Germinal center (tissue), 1 donor: Measurements from ENCODE around the gene LPAR3.
"Not testable (repeated sequence)": the region's sequence is repeated elsewhere in the genome, so short reads cannot be mapped to it uniquely, and the experiment has no call there.

Experiments
- DNase-seq: peaks from one replicate; pipeline ENCODE4 v3.0.0; 2012; ENCODE audit warnings: mixed read lengths, low spot score

The LPAR3 gene, protein sequence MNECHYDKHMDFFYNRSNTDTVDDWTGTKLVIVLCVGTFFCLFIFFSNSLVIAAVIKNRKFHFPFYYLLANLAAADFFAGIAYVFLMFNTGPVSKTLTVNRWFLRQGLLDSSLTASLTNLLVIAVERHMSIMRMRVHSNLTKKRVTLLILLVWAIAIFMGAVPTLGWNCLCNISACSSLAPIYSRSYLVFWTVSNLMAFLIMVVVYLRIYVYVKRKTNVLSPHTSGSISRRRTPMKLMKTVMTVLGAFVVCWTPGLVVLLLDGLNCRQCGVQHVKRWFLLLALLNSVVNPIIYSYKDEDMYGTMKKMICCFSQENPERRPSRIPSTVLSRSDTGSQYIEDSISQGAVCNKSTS

DNA sequence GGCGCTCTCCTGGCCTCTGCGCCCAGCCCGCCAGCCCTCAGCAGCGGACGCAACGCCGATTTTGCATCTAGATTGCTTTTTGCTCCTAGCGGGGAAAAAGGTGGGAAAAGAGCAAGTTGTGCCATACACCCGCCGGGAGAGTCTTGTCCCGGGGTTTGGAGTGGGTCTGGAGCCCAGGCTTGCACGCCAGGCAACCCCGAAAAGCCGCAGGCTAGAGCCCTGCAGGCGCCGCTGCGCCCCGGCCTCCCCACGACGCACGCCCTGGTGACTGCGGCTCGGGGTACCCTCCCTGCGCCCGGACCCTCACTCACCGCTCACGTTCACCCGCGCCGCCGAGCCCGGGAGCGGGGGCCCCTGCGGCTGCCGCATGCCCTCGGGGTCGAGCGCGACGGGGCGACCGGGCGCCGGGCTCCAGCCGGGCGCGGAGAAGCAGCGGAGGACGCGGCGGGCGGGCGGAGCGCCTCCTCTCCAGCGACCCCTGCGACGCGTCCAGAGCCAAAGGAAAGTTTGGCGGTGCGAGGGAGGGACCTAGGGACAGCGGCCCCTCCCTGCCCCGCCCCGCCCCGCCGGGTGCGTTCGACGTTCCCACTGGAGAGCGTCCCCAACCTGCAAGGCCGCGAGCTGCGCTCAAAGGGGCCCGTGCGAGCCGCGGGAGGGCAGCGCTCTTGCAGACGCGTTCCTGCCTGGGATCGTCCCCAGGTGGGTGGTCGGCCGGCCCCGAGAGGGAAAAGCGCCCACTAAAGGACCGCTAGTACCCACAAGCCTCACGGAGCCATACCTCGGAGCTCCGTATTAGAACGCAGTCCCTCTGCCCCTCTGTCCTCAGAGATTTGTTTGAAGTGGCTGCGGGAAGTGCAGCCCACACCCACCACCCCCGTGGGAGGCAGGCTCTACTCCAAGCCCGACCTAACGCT lies at the start of gene LPAR3:
LPAR3 (minus strand) TSS at position 502 of the 914 bp plus-strand sequence. CDS start 27,086 bp downstream, outside the sequence.
- no peak for DNase-seq

DNA sequence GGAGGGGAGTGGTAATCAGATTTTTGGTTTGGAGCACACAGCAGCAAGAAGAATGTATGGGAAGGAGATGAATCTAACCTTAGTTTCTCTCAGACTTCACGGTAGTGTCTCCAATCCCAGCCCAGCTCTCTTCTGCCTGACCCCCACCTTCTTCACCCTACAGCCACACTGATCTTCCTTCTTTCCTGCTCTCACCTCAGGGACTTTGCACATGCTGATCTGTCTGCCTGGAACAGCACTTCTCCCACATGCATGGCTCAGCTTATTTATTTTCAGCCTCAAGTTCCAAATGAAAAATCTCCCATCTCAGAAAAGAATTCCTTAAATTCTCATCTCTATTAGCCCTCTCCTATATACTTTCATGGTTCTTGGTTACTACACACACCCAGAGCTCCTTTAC lies 48.8 kb upstream of the LPAR3 start:
- no peak for DNase-seq

DNA sequence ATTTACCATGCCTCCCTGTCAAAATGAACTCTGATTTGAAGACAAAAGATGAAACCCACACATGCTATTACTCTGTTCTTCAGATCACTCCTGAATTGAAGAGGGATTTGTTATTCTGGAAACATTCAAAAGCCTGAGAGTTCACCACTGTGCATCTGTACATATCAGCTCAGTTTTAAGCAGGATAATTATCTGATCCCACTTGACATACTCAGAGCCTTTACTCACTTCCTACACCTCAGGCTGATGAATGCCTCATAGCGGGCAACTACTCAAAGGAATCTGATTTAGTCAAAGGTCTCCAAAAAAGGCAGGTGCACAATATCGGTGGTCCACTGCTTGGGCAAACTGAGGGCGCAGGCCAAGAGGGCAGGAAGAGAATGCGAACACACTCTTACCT lies 47.5 kb upstream of the LPAR3 start:
- DNase-seq, result no peak

DNA sequence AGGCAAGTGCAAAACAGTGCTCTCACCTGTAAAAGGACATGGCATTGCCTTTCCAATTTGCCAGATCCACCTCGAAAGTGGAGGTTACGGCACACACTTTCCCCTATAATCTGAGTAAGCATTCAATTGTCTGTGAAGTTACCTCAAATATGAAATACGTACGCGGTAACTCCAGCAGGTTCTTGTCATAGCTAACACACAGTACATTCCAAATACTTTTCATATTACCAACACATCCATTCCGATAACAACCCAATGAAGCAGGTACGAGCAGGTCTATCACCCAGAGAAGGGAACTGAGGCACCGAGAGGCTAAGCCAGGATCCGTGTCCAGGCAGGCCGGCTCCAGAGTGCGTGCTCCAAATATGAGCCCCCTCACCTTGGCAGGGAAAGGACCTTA lies 46.8 kb upstream of the LPAR3 start:
- no peak for DNase-seq

DNA sequence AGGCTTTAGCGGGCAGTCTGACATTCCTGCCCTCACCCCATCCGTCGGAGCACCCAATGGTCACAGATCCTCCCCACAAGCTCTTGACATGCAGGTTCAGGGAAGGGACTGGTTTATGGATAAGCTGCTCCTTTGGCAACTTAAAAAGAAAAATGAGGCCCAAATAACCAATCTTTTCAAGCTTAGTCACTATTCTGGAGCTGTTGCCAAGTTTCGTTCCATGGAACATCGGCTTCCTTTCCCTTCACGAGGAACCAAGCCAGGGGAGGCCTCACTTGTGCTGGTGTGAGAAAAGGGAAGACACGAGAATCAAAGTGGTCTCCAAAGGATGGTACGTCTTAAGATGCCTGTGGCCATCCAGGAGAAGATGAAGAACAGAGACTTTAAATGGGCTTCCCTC lies 46.1 kb upstream of the LPAR3 start:
- DNase-seq, result no peak

DNA sequence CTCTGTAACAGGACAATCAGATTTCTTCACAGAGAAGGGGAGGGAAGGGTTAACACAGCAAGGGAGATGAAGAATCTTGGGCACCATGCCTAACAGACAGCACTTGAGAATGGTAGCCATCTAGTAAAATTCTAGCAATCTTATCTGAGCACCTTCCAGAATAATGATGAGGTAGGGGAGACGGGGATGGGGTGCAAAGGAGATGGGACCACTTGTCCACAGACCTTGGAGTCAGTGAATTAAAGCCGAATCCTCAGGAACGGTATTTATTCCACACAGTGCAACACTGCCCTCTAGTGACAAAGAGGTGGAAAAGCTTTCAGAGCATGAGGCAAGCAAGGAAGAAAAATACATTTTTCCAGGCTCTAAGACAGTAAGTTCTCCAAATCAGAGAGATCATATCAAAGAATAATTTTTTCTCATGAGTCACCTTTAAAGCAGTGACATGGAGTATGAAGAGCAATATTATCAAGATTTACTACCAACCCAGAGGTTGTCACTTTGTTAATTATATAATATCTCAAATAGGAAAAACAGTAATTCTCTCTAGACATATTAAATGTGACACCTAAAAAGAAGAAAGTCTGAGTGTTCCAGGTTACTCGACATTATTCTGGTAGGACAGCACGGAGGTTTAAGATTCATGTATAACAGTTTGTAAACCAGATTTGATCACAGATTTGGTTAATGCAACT lies 43.3 kb upstream of the LPAR3 start:
- DNase-seq, result peak; percentile 56

DNA sequence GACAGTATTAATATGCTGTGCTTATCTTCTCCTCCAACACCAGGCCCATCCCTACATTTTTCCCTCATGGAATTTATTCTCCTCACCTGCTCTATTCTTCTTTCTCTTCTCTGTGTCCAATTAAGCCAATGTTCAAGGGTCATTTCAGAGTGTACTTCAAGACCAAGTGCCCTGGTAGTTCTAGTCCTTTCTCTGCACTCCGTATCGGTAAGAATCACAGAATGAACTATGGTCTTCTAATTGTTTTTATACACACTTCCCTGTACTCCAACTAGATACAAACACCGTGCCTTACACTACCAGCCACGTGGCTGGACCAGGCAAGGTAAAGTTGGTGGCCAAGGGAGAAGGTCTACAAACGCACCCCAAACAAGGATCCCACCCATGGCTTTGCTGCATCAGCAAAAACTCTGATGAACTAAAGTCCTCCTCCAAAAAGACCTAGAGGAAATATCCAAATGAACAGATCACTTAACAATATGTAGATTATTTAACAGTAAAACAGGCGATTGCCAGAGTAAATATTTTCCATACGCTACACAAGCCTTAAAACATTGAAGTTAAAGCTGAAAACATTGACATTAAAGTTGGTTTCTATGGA lies 40.1 kb upstream of the LPAR3 start:
- DNase-seq, result no peak

DNA sequence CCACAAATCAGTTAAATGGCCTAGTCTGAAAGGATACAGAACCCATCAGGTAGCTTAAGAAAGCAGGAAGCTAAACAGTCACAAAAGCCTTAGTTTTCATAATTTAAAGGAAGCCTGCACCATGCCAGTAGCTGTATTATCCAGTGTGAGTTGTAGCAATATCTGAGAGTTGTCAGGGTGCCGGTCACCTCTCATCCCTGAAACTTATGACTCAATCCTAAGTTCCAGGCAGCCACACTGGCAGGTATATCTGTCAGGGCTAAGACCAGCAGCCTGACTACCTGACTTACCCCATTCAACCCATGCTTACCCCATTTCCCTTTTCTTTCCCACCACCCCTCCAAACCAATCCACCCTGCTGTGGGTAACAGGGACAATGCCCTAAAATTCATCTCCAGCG lies 37.8 kb upstream of the LPAR3 start:
- DNase-seq, result no peak

DNA sequence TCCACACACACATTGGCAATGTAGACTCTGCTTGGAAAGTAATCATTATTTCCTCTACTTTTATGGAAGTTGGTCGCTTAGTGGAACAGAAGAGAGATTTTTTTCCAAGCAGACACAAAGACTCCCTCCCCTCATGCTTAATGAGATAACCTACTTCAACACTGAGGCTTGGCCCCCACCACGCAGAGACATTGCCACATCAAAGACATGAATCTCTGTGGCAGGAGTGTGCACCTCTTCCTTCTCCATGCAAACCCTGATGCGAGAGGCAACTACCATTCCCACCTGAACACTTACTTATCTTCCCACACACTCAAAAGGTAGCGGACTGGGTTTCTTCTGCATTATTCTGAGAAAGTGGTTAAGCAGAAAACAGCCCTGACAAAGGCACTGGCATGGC lies 37.3 kb upstream of the LPAR3 start:
- no peak for DNase-seq

DNA sequence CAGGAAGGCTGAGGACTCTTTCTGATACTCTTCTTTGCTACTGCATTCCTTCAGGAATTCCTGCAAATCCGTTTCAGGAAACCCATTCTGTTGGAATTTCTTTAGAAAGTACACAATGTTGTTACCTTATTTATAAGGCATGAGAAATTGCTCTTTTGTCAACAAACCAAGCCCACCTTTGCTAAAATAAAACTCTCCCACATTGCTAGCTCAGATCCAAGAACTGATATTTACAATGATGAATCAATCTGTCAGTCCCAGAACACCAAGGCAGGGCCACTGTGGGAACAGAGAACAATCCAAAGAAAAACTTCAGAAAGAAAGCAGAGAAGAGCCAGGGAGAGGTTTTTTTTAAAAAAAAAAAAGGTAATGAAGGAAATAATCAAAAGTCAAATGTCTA lies 36.6 kb upstream of the LPAR3 start:
- DNase-seq, result no peak

DNA sequence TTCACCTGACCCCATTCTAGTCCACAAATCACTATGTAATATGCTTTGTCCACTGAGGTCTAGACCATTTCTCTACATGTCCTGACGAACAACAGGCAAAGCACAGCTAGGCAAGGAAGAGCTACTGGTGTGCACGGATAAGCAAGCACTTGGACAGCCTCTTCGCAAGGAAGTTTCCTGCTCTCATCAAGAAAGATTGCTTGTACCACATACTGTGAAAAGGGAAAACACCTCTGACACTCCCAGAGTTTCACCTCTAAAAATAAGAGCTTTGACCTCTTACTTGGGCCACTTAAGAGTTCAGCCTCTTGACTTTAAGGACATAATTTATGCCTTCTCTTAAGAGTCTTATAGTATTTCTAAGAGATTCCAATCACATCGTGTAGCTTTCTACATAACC lies 36.0 kb upstream of the LPAR3 start:
- DNase-seq, result no peak

DNA sequence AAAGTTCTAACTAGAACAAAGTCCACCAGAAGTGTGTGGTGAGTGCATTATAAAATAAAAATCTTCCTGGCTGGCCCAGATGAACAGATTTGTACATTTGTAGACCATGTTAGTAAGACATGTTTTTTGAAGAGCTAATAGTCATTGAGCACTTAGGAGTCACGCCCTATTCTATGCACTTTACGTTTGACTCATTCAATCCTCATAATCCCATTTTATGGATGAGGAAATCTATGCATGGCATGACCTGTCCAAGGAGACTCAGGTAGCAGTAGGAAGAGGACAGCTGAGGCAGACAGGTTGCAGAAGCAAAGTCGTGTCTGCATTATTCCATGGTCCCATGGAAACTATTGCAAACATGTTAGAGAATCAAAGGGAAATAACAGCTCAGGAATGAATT lies 30.3 kb upstream of the LPAR3 start:
- DNase-seq, result no peak

DNA sequence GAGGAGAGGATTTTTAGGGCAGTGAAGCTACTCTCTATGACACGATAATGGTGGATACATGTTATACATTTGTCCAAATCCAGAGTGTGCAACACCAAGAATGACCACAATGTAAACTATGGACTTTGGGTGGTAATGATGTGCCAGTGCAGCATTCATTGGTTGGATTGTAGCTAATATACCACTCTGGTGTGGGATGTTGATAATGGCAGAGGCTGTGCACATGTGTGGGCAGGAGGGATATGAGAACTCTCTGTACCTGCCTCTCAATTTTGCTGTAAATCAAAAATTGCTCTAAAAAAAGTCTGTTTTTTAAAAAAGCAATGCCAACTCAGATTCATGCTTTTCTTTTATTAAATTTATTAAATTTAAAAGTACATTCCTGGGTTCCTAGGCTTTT lies 27.2 kb upstream of the LPAR3 start:
- no peak for DNase-seq

DNA sequence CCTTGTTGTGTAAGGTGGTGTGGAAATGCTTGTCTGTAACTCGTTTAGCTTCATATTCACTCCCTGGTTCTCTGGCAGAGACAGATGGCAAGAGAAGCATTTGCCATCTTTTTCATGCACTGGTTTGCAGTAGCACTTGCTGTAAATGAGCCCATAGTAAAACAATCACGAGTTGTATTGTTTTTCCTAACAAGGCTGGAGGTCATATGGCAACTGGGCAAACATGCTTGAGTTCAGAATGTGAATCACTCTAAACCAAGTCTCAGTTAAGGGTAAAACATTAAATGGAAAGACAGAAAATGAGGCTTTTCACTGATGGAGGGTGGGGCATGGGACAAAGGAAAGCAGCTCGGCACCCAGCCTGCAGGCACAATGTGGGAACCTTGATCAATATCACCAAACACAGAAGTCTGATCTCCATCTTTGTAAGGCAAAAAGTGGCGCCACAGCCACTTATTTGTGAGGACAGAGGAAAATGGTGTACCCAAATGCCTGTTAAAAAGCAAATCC lies 26.5 kb upstream of the LPAR3 start:
- DNase-seq, result no peak

DNA sequence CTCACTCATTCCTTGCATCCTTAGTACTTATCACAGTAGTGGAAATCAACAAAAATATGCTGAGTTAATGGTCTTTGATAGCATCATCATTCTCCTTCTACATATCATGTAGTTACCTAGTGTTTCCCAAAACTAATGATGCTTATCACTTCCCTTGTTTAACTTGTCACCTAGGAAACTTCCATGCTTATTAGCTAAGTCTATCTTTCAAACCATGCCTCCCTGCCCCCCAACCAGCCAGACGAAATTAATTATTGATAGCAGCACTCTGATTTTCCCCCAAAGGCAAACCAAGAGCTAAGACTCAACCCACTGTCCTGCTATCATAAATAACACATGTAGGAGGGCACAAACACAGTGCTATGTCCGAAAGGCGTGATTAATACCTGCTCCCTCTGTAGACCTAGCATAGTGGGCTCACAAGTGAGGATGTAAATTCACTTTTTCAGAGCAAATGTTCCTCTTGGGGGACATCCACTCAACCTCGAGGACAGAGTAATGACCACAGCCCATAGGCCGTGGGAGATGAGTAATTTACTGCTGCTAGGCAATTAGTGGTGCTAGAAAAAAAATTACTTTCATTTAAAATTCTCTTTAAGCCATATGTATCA lies 25.8 kb upstream of the LPAR3 start:
- DNase-seq, result no peak

DNA sequence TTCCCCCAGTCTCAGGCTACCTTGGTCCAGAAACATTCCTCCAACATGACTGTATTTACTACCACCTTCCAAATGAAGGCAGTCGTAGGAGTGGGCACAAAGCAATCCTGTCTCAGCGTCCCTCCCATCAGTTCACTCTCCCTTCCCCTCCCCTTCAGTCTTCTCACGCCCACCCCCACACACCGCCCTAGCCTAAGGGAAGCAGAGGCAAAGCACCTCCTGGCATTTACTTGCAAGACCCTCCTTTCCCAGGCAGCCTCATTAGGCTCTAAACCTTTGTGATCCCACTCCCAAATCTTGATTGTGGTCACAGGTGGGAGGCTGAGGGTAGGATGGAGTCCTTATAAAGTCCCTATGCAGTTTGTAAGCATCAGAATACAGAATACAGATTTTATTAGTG lies 23.9 kb upstream of the LPAR3 start:
- no peak for DNase-seq

DNA sequence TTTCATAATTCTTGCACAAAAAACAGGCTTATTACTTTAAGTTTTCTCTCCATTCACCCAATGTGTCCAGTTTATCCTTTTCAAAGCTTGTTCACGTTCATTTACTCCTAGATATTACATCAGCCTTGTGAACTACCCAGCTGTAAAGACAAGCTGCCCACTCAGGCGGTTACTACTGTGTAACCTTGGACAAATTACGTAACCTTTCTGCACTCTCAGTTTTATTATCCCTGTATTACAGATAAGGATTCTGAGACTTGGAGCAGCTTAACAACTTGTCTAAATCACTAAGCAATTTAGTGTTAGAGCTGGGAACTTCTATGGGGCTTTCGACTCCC lies 20.5 kb upstream of the LPAR3 start:
- DNase-seq, result no peak

DNA sequence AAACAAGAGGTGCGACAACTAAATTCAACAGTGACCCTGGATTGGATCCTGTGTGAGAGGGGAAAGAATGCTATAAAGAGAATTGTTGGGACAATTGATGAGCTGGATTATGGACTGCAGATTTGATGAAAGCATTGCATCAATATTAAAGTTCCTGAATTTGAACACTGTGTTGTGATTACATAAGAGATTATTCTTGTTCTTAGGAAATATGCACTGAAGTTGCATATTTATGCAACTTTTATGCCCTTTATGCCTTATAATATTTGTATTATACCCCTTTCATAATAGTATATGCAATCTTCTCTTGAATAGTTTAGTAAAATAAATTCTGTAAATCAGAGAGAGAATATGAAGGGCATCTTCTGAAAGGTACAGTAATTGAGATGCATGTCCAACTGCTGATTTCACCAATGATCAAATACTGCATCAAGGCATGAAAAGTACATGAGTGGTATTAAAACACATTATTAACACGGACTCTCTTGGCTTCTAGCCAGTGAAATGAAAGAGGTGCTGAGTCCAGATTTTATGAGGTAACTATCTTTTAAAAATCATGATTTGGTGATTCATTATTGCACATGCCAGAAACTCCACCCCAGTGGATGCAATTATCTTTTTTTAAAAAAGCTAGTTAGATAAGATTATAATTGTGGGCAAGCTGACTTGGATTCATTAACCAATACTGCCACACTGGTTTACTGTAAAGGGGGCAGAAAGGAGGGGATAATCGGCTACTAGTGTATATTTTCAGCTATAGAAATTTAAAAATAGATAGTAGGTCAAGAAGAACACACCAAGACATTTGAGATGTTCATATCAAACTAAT lies 19.9 kb upstream of the LPAR3 start:
- DNase-seq, result no peak

DNA sequence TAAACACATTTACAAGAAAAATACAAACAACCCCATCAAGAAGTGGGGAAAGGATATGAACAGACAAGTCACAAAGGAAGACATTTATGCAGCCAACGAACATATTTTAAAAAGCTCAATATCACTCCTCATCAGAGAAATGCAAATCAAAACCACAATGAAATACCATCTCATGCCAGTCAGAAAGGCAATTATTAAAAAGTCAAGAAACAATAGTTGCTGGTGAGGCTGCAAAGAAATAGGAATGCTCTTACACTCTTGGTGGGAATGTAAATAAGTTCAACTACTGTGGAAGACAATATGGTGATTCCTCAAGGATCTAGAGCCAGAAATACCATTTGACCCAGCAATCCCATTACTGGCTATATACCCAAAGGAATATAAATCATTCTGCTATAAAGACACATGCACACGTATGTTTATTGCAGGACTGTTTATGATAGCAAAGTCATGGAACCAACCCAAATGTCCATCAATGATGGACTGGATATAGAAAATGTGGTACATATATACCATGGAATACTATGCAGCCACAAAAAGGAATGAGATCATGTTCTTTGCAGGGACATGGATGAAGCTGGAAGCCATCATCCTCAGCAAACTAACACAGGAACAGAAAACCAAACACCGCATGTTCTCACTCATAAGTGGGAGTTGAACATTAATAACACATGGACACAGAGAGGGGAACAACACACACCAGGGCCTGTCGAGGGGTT lies 15.9 kb upstream of the LPAR3 start:
- not testable (repeated sequence) for DNase-seq
